Measurements from ENCODE around the gene RCAN3.
"Not testable (repeated sequence)": the region's sequence is repeated elsewhere in the genome, so short reads cannot be mapped to it uniquely, and the experiment has no call there.

The RCAN3 gene

GRCh38 chr1:24515671-24516209 is 13.1 kb downstream of the RCAN3 start:
- not testable (repeated sequence) for DNase-seq

GRCh38 chr1:24516506-24516905 is 13.9 kb downstream of the RCAN3 start:
- DNase-seq = no peak

GRCh38 chr1:24517898-24518297 is 15.3 kb downstream of the RCAN3 start:
- DNase-seq = no peak

- DNase-seq = not testable (repeated sequence)
Observed at GRCh38 chr1:24520282-24520681, 17.6 kb downstream of the RCAN3 start.

- no peak for DNase-seq
Observed at GRCh38 chr1:24525606-24526005, 23.0 kb downstream of the RCAN3 start.

- no peak for DNase-seq
Observed at GRCh38 chr1:24526045-24526444, 23.4 kb downstream of the RCAN3 start.

- peak; percentile 61 for DNase-seq
Observed at GRCh38 chr1:24526940-24527542, 24.4 kb downstream of the RCAN3 start.

- no peak for DNase-seq
Observed at GRCh38 chr1:24528744-24529143, 26.1 kb downstream of the RCAN3 start.

GRCh38 chr1:24529292-24529691 is 26.7 kb downstream of the RCAN3 start:
- not testable (repeated sequence) for DNase-seq

- peak; percentile 74 for DNase-seq
Observed at GRCh38 chr1:24535021-24535424, 32.4 kb downstream of the RCAN3 start.

- no peak for DNase-seq
Observed at GRCh38 chr1:24535778-24536177, 33.1 kb downstream of the RCAN3 start.

- DNase-seq = peak; percentile 74
Observed at GRCh38 chr1:24536391-24536840, 33.8 kb downstream of the RCAN3 start.

GRCh38 chr1:24540051-24540905 is 37.6 kb downstream of the RCAN3 start:
- no peak for DNase-seq

- DNase-seq = no peak
Observed at GRCh38 chr1:24540906-24541710, 38.5 kb downstream of the RCAN3 start.

GRCh38 chr1:24541711-24542346 is 39.2 kb downstream of the RCAN3 start:
- no peak for DNase-seq

GRCh38 chr1:24544239-24544638 is 41.6 kb downstream of the RCAN3 start:
- DNase-seq = no peak

- DNase-seq = no peak
Observed at GRCh38 chr1:24545662-24546061, 43.0 kb downstream of the RCAN3 start.

- no peak for DNase-seq
Observed at GRCh38 chr1:24547195-24547594, 44.6 kb downstream of the RCAN3 start.

- DNase-seq = no peak
Observed at GRCh38 chr1:24548070-24548469, 45.4 kb downstream of the RCAN3 start.

- not testable (repeated sequence) for DNase-seq
Observed at GRCh38 chr1:24549210-24549609, 46.6 kb downstream of the RCAN3 start.

- DNase-seq = no peak
Observed at GRCh38 chr1:24551290-24551959, 48.8 kb downstream of the RCAN3 start.

GRCh38 chr1:24551960-24552571 is 49.4 kb downstream of the RCAN3 start:
- no peak for DNase-seq

All from activated T-cell treated with anti-CD3 and anti-CD28 coated beads, Interleukin-2, amount 50 U/mL, for 1 hour (primary cell).